A549 (cell line): ENCODE results near the gene PRKCD. TPM values are rescaled to one million over a fixed set of nuclear protein-coding genes. Genes with fewer than 3 reads are reported as not detected.
A peak's percentile ranks its signal among the peaks of the same experiment; 100 is the strongest.

Source experiments
- ATAC-seq, 2 experiments: fragments of 200-7000 bp in 1 of 2; fragments of >200 bp in 1 of 2; cut with Nextera tagmentation in 1 of 2; cut with Tn5 transposase in 1 of 2; 3 replicates each; pipeline versions ENCODE4 v1.8.0 to v1.9.1; 2018 to 2020; ENCODE audit warnings: mild to moderate bottlenecking in 1 of 2, moderate library complexity in 1 of 2
- CTCF ChIA-PET: fragments of 300-600 bp; sonication (Branson Sonifier 250); formaldehyde crosslinking; extraction: SDS; loops from one replicate; lab custom pipeline; 2021; ENCODE audit warnings: antibody characterized with exemption, inconsistent platforms; lab: Yijun Ruan, JAX
- POLR2A ChIA-PET: fragments of 350-600 bp; formaldehyde crosslinking; extraction: SDS; loops from one replicate; lab custom pipeline; 2021; ENCODE audit warnings: antibody characterized with exemption, inconsistent platforms; lab: Yijun Ruan, JAX
- DNase-seq, 2 experiments: peaks; one replicate each; pipeline versions ENCODE4 v3.0.0 to v3.0.0-alpha.2; 2011 to 2016; ENCODE audit warnings: low read depth in 1 of 2, low spot score in 1 of 2
- FAIRE-seq: peaks from 2 replicates; lab custom pipeline; 2011; peaks lifted over from hg19 to GRCh38; lab: Jason Lieb, UNC
- H3K27ac ChIP-seq, 2 experiments: fragments of >200 bp; sonication (Bioruptor Twin); formaldehyde crosslinking; 3 replicates each; pipeline ENCODE4 v1.5.1; 2016 to 2017
- H3K4me1 ChIP-seq: fragments of >200 bp; sonication (Bioruptor Twin); formaldehyde crosslinking; 3 replicates; pipeline ENCODE4 v1.6.1; 2016
- H3K4me2 ChIP-seq: fragments of >200 bp; sonication (Bioruptor Twin); formaldehyde crosslinking; 3 replicates; pipeline ENCODE4 v1.6.1; 2016
- H3K4me3 ChIP-seq: fragments of >200 bp; sonication (Bioruptor Twin); formaldehyde crosslinking; 3 replicates; pipeline ENCODE4 v1.5.1; 2016
- H3K9me3 ChIP-seq: fragments of >200 bp; sonication (Bioruptor Twin); formaldehyde crosslinking; 3 replicates; pipeline ENCODE4 v1.6.1; 2016
- ATOH8 ChIP-seq: fragments of 250-450 bp; sonication (Bioruptor Pico); IDR thresholded peaks from 2 replicates; pipeline ENCODE4 v1.5.0; 2020; ENCODE audit warnings: low read depth, mild to moderate bottlenecking, moderate library complexity
- CEBPB ChIP-seq, 2 experiments: fragments of >200 bp in 1 of 2; sonication (Bioruptor Twin) in 1 of 2; formaldehyde crosslinking in 1 of 2; IDR thresholded peaks; 2 replicates each; pipeline ENCODE4 v1.6.1; 2012 to 2016
- CHD2 ChIP-seq: fragments of 150-350 bp; IDR thresholded peaks from 2 replicates; pipeline ENCODE4 v1.6.1; 2014; ENCODE audit warnings: low read length; ENCODE audit not compliant: partially characterized antibody
- E2F6 ChIP-seq: IDR thresholded peaks from 2 replicates; pipeline ENCODE4 v1.6.1; 2012; ENCODE audit warnings: low read depth, borderline replicate concordance
- EHF ChIP-seq: fragments of 250-450 bp; sonication (Bioruptor Pico); IDR thresholded peaks from 2 replicates; pipeline ENCODE4 v1.5.0; 2020; ENCODE audit warnings: mild to moderate bottlenecking
- EP300 ChIP-seq, 2 experiments: fragments of >200 bp; sonication (Bioruptor Twin); formaldehyde crosslinking; IDR thresholded peaks; 2 replicates in 1 of 2; 3 replicates in 1 of 2; pipeline ENCODE4 v1.6.1; 2016 to 2017
- ESRRA ChIP-seq: fragments of 150-350 bp; IDR thresholded peaks from 2 replicates; pipeline ENCODE4 v1.6.1; 2014; ENCODE audit warnings: mild to moderate bottlenecking, low read length, borderline replicate concordance
- FOSL2 ChIP-seq, 2 experiments: fragments of 450-650 bp in 1 of 2; fragments of >200 bp in 1 of 2; sonication (Bioruptor Twin) in 1 of 2; formaldehyde crosslinking; IDR thresholded peaks; 2 replicates each; pipeline versions ENCODE4 v1.5.0 to v1.6.1; 2016 to 2020; ENCODE audit warnings: mild to moderate bottlenecking in 1 of 2, moderate library complexity in 1 of 2
- FOXS1 ChIP-seq: fragments of 250-450 bp; sonication (Bioruptor Pico); IDR thresholded peaks from 2 replicates; pipeline ENCODE4 v1.5.0; 2020; ENCODE audit warnings: mild to moderate bottlenecking, moderate library complexity
- HDAC2 ChIP-seq: fragments of 200-600 bp; sonication (generic); IDR thresholded peaks from 2 replicates; pipeline ENCODE4 v1.6.1; 2016
- HES2 ChIP-seq: fragments of >200 bp; sonication (Bioruptor Twin); formaldehyde crosslinking; IDR thresholded peaks from 2 replicates; pipeline ENCODE4 v1.6.1; 2016
- HEYL ChIP-seq: fragments of 250-450 bp; sonication (Bioruptor Pico); IDR thresholded peaks from 2 replicates; pipeline ENCODE4 v1.8.0; 2021; ENCODE audit warnings: mild to moderate bottlenecking, moderate library complexity
- HMGXB4 ChIP-seq: fragments of 250-450 bp; sonication (Bioruptor Pico); IDR thresholded peaks from 2 replicates; pipeline ENCODE4 v1.5.0; 2021; ENCODE audit warnings: mild to moderate bottlenecking, moderate library complexity, borderline replicate concordance
- HOXA7 ChIP-seq: fragments of 250-450 bp; sonication (Bioruptor Pico); IDR thresholded peaks from 2 replicates; pipeline ENCODE4 v1.5.0; 2020; ENCODE audit warnings: mild to moderate bottlenecking, moderate library complexity
- JUN ChIP-seq, 2 experiments: fragments of >200 bp; sonication (Bioruptor Twin); formaldehyde crosslinking; IDR thresholded peaks; 2 replicates in 1 of 2; 3 replicates in 1 of 2; pipeline ENCODE4 v1.6.1; 2016 to 2017
- KDM1A ChIP-seq: fragments of 200-600 bp; sonication (generic); IDR thresholded peaks from 2 replicates; pipeline ENCODE4 v1.6.1; 2016; ENCODE audit warnings: low read depth, mild to moderate bottlenecking
- KDM5A ChIP-seq: fragments of 200-600 bp; sonication (generic); IDR thresholded peaks from 2 replicates; pipeline ENCODE4 v1.6.1; 2016; ENCODE audit warnings: antibody characterized with exemption, mild to moderate bottlenecking
- MAX ChIP-seq: IDR thresholded peaks from 2 replicates; pipeline ENCODE4 v1.6.1; 2012
- NR3C1 ChIP-seq: fragments of >200 bp; sonication (Bioruptor Twin); formaldehyde crosslinking; IDR thresholded peaks from 3 replicates; pipeline ENCODE4 v1.6.1; 2017
- PBX3 ChIP-seq: IDR thresholded peaks from 2 replicates; pipeline ENCODE4 v1.6.1; 2012
- PHF8 ChIP-seq: fragments of 200-600 bp; sonication (generic); IDR thresholded peaks from 2 replicates; pipeline ENCODE4 v1.6.1; 2016; ENCODE audit warnings: low read depth, mild to moderate bottlenecking, antibody characterized with exemption, moderate library complexity, borderline replicate concordance
- POLR2A ChIP-seq: IDR thresholded peaks from 2 replicates; pipeline ENCODE4 v1.6.1; 2012; ENCODE audit warnings: mild to moderate bottlenecking, low read length
- RAD21 ChIP-seq, 2 experiments: fragments of >200 bp in 1 of 2; sonication (Bioruptor Twin) in 1 of 2; formaldehyde crosslinking in 1 of 2; IDR thresholded peaks in 1 of 2; conservative IDR thresholded peaks in 1 of 2; 2 replicates in 1 of 2; 3 replicates in 1 of 2; pipeline ENCODE4 v1.6.1; 2012 to 2018; ENCODE audit warnings: inconsistent platforms in 1 of 2
- SMC3 ChIP-seq: fragments of >200 bp; sonication (Bioruptor Twin); formaldehyde crosslinking; IDR thresholded peaks from 3 replicates; pipeline ENCODE4 v1.6.1; 2018; ENCODE audit warnings: inconsistent platforms
- TFCP2L1 ChIP-seq: fragments of 250-450 bp; sonication (Bioruptor Pico); IDR thresholded peaks from 2 replicates; pipeline ENCODE4 v1.5.0; 2021; ENCODE audit warnings: mild to moderate bottlenecking
- USF2 ChIP-seq: fragments of 450-650 bp; IDR thresholded peaks from 2 replicates; pipeline ENCODE4 v1.6.1; 2014; ENCODE audit warnings: antibody characterized with exemption
- ZC3H11A ChIP-seq: fragments of 450-650 bp; IDR thresholded peaks from 2 replicates; pipeline ENCODE4 v1.6.1; 2014; ENCODE audit warnings: antibody characterized with exemption, mild to moderate bottlenecking
- ZFP36 ChIP-seq: fragments of 450-650 bp; IDR thresholded peaks from 2 replicates; pipeline ENCODE4 v1.6.1; 2014; ENCODE audit warnings: borderline replicate concordance; ENCODE audit not compliant: partially characterized antibody
- ZNF302 ChIP-seq: fragments of 250-450 bp; sonication (Bioruptor Pico); IDR thresholded peaks from 2 replicates; pipeline ENCODE4 v1.9.0; 2021; ENCODE audit warnings: inconsistent platforms, mild to moderate bottlenecking, moderate library complexity
- ZSCAN20 ChIP-seq: fragments of 250-450 bp; sonication (Bioruptor Pico); IDR thresholded peaks from 2 replicates; pipeline ENCODE4 v1.8.0; 2022; ENCODE audit warnings: mild to moderate bottlenecking, moderate library complexity
- WGBS: methylation state at CpG from one replicate; pipeline ENCODE4 v1.1.6; 2017; ENCODE audit errors: missing lambda C conversion rate; 5-methylcytosine and 5-hydroxymethylcytosine counted together
- polyA minus RNA-seq: library from RNA; depleted of rRNA, polyadenylated mRNA; stranded (reverse); fragments of >200 nt; gene quantifications from 2 replicates; pipeline ENCODE4 v1.2.3, GENCODE V29; 2011; rRNA and poly(A)+ RNA removed
- polyA plus RNA-seq, 4 experiments: library from polyadenylated mRNA; depleted of rRNA in 3 of 4; stranded (reverse); fragments of >200 nt; fragmentation: RNase III in 1 of 4; extraction: RNeasy Plus Mini Kit Qiagen cat#74134 plus additional on column Dnase treatment in 1 of 4; gene quantifications; 2 replicates in 3 of 4; 3 replicates in 1 of 4; pipeline ENCODE4 v1.2.3, GENCODE V29; 2011 to 2017

PRKCD gene
- 17.1 and 18.3 TPM in 2 replicates for polyA plus RNA-seq (2011; rRNA removed)
- 20.7 and 22.9 TPM in 2 replicates for polyA plus RNA-seq (2012; cell fraction: cytosol; rRNA removed)
- 23.1 and 25.8 TPM in 2 replicates for polyA plus RNA-seq (2012; cell fraction: nucleus; rRNA removed)
- polyA plus RNA-seq (2017; fragmentation: RNase III; extraction: RNeasy Plus Mini Kit Qiagen cat#74134 plus additional on column Dnase treatment), result 10.1 to 11.0 TPM (median 10.2 TPM) in 3 replicates
- polyA minus RNA-seq, result 15.1 and 17.9 TPM in 2 replicates

- peaks cover 29% of the 10 kb centered on the region for H3K4me1 ChIP-seq
- H3K4me2 ChIP-seq, result peak within 1 kb of the TSS; percentile 85
- peak within 1 kb of the TSS; percentile 90 to 92 for H3K27ac ChIP-seq
- peak within 1 kb of the TSS; percentile 100 for H3K4me3 ChIP-seq
- CTCF ChIA-PET, result interaction anchor here (0.8 to 3.2 kb wide), 7 partner anchors 15 to 47 kb away, joined by 3 to 14 read pairs (median 7); no protein-coding TSS in a partner anchor
- no CpG with 5 or more reads among the region's 88 CpGs for whole genome bisulfite sequencing
- TF ChIP-seq EHF (CRISPR knock-in tag) (no peak), MAX (peak; percentile 45; the same call in 1 of the 2 replicates), CEBPB (IDR thresholded peaks at IDR 0.05) (no peak), FOSL2 (IDR thresholded peaks at IDR 0.05) (no peak), FOSL2 (CRISPR knock-in tag; IDR thresholded peaks at IDR 0.05) (no peak), CHD2 (no peak), ESRRA (no peak), ATOH8 (CRISPR knock-in tag) (no peak), KDM1A (peak; percentile 76; the same call in 1 of the 2 replicates), JUN (IDR thresholded peaks at IDR 0.05) (0 out of 5 replicates have a peak, but pooled peaks of 1 of the 2 experiments have one; percentile 23), KDM5A (no peak), TFCP2L1 (0 out of 2 replicates have a peak, but pooled peaks have one; percentile 57), POLR2A (peak; percentile 57), E2F6 (no peak), HES2 (no peak), RAD21 (conservative IDR thresholded peaks at IDR 0.05 in 1 of 2, IDR thresholded peaks at IDR 0.05 in 1 of 2) (no peak), PHF8 (peak; percentile 58; the same call in 1 of the 2 replicates), EP300 (IDR thresholded peaks at IDR 0.05) (no peak)
- TF ChIP-seq, all 56 proteins: peak for 6
- ATAC-seq (peak; percentile 80 to 92), DNase-seq (peak; percentile 68 to 72), FAIRE-seq (no peak)
- POLR2A ChIA-PET, result interaction anchor here (0.6 to 1.4 kb wide), 5 partner anchors 23 to 58 kb away, joined by 3 to 4 read pairs (median 3); no protein-coding TSS in a partner anchor
- H3K9me3 ChIP-seq, result no peaks in the 10 kb centered on the region
Measured at GRCh38 chr3:53160660-53161449, at the start of gene PRKCD. TSS of gene PRKCD (plus strand) at chr3:53161209. CDS start at chr3:53178423, 17,214 bp downstream.

GRCh38 chr3:53111822-53112221 lies 49.2 kb upstream of the PRKCD start:
- Histone ChIP-seq H3K27ac (no peak overlapping the region), H3K9me3 (no peaks in the 10 kb centered on the region), H3K4me2 (no peak overlapping the region), H3K4me3 (no peak overlapping the region), H3K4me1 (peaks cover 5% of the 10 kb centered on the region; the same call in 2 of the 3 replicates)
- TF ChIP-seq PHF8 (no peak), FOSL2 (IDR thresholded peaks at IDR 0.05) (no peak), FOSL2 (CRISPR knock-in tag; IDR thresholded peaks at IDR 0.05) (no peak), EHF (CRISPR knock-in tag) (no peak), NR3C1 (no peak), HEYL (no peak), ZC3H11A (no peak), USF2 (no peak), ZNF302 (CRISPR knock-in tag) (no peak), PBX3 (no peak), HOXA7 (CRISPR knock-in tag) (no peak), HDAC2 (no peak), ZFP36 (no peak), TFCP2L1 (no peak), SMC3 (no peak), HMGXB4 (CRISPR knock-in tag) (no peak), ZSCAN20 (CRISPR knock-in tag) (no peak), FOXS1 (CRISPR knock-in tag) (no peak)
- FAIRE-seq, result no peak
- POLR2A ChIA-PET, result no interaction called here
- no peak for ATAC-seq
- no peak for DNase-seq
- CTCF ChIA-PET, result interaction anchor here (0.7 to 3.3 kb wide), 6 partner anchors 9 to 161 kb away, joined by 3 to 21 read pairs (median 6); no protein-coding TSS in a partner anchor
- 76% methylated on average over 3 of the region's 3 CpGs for WGBS
